Measurements from ENCODE around the gene UTP18. TPM values are rescaled to one million over a fixed set of nuclear protein-coding genes. Genes with fewer than 3 reads are reported as not detected.

Gene UTP18
- polyA plus RNA-seq, 1 donor (not counting 4 experiments of a cell fraction or from before 2014, with no cell fraction given), result 42.7 TPM

DNA sequence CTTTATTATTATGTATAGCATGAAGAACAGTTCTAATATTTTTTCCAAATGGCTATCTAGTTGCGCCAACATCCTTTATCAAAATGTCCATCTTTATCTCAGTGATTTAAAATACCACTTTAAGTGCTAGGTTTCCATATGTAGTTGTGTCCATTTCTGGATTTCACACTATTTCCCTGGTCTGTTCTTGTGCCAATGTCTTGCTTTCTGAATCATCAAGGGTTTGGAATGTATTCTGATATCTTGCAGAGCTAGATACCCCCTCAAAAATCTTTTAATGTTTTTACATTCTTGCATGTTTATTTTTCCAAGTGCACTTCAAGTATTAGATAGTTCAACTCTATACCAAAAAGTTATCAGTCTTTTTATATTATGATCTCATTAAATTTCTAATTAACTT lies 14.8 kb upstream of the UTP18 start:
- peaks cover 2% of the 10 kb centered on the region for H3K79me2 ChIP-seq (ENCODE audit: control insufficient read depth, insufficient read depth, low read length)
- H3K9me3 ChIP-seq (ENCODE audit: control insufficient read depth, low read depth, low read length), result no peaks in the 10 kb centered on the region
- no peak overlapping the region for H3K4me2 ChIP-seq (ENCODE audit: control insufficient read depth, extremely low read depth, insufficient read depth, low read depth, low read length)
- no peaks in the 10 kb centered on the region for H3K4me1 ChIP-seq (ENCODE audit: control insufficient read depth, extremely low read depth, insufficient read depth, low read length)
- H3K27me3 ChIP-seq (ENCODE audit: control insufficient read depth, extremely low read depth, insufficient read depth, low read length), result no peaks in the 10 kb centered on the region
- H3K27ac ChIP-seq (ENCODE audit: control insufficient read depth, insufficient read depth, low read length), result no peak overlapping the region
- TF ChIP-seq, protein P1, sequence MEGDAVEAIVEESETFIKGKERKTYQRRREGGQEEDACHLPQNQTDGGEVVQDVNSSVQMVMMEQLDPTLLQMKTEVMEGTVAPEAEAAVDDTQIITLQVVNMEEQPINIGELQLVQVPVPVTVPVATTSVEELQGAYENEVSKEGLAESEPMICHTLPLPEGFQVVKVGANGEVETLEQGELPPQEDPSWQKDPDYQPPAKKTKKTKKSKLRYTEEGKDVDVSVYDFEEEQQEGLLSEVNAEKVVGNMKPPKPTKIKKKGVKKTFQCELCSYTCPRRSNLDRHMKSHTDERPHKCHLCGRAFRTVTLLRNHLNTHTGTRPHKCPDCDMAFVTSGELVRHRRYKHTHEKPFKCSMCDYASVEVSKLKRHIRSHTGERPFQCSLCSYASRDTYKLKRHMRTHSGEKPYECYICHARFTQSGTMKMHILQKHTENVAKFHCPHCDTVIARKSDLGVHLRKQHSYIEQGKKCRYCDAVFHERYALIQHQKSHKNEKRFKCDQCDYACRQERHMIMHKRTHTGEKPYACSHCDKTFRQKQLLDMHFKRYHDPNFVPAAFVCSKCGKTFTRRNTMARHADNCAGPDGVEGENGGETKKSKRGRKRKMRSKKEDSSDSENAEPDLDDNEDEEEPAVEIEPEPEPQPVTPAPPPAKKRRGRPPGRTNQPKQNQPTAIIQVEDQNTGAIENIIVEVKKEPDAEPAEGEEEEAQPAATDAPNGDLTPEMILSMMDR (optimal IDR thresholded peaks at IDR 0.05 in 1 of 3, IDR thresholded peaks at IDR 0.05 in 1 of 3, conservative IDR thresholded peaks at IDR 0.05 in 1 of 3; ENCODE audit: extremely low read depth in 1 of 3, insufficient read depth in 2 of 3, low read length in 3 of 3), result no peak
- TF ChIP-seq EZH2 (IDR thresholded peaks at IDR 0.05; ENCODE audit: low read length), result no peak
- no peak overlapping the region for H2AFZ ChIP-seq (ENCODE audit: control insufficient read depth, low read length)
- FAIRE-seq (no peak), DNase-seq (ENCODE audit: low read depth, low spot score) (no peak)
- H4K20me1 ChIP-seq (ENCODE audit: control insufficient read depth, extremely low read depth, insufficient read depth, low read length), result no peaks in the 10 kb centered on the region
- no peak overlapping the region for H3K9ac ChIP-seq (ENCODE audit: control insufficient read depth, extremely low read depth, insufficient read depth, low read length)
- no peaks in the 10 kb centered on the region for H3K9me1 ChIP-seq (ENCODE audit: control insufficient read depth, extremely low read depth, insufficient read depth, low read length)
- no peak overlapping the region for H3K4me3 ChIP-seq (ENCODE audit: control insufficient read depth in 2 of 3, extremely low read depth in 1 of 3, insufficient read depth in 2 of 3, low read depth in 1 of 3, low read length in 3 of 3)
- dilution Hi-C loops (cut with MboI; ENCODE audit: extremely low pct_ligation_motif_present, low sequenced_read_pairs), result no loop called here
- no peaks in the 10 kb centered on the region for H3K36me3 ChIP-seq (ENCODE audit: control insufficient read depth in 2 of 2, extremely low read depth in 1 of 2, insufficient read depth in 2 of 2, low read length in 2 of 2)

DNA sequence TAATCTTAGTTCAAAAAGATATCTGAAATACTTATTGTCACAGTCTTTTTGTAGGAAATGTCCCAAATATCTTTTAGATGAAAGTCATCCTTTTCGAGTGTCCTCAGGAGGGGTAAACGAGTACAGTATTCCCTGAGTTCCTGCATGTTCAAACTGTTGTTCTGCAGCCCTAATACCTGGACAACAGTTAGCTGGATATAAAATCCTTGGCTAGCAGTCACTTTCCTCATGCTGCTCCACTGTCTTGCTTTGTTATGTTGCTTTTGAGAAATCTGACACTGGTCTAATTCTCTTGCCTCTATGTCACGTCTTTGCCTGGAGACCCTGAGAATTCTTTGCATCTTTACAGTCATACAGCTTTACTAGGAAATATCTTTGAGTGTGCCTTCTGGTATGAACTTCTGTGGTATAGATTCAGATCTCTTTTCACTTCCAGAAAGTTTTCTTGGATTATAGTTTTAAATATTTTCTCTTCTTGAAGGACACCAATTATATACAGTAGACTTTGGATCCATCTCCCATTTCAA lies 10.0 kb upstream of the UTP18 start:
- Histone ChIP-seq H2AFZ (ENCODE audit: control insufficient read depth, low read length) (no peak overlapping the region), H3K9me3 (ENCODE audit: control insufficient read depth, low read depth, low read length) (no peaks in the 10 kb centered on the region), H3K9me1 (ENCODE audit: control insufficient read depth, extremely low read depth, insufficient read depth, low read length) (no peaks in the 10 kb centered on the region), H3K4me1 (ENCODE audit: control insufficient read depth, extremely low read depth, insufficient read depth, low read length) (no peaks in the 10 kb centered on the region), H3K4me3 (ENCODE audit: control insufficient read depth in 2 of 3, extremely low read depth in 1 of 3, insufficient read depth in 2 of 3, low read depth in 1 of 3, low read length in 3 of 3) (no peak overlapping the region), H4K20me1 (ENCODE audit: control insufficient read depth, extremely low read depth, insufficient read depth, low read length) (no peaks in the 10 kb centered on the region), H3K79me2 (ENCODE audit: control insufficient read depth, insufficient read depth, low read length) (peaks cover 14% of the 10 kb centered on the region), H3K4me2 (ENCODE audit: control insufficient read depth, extremely low read depth, insufficient read depth, low read depth, low read length) (no peak overlapping the region), H3K36me3 (ENCODE audit: control insufficient read depth in 2 of 2, extremely low read depth in 1 of 2, insufficient read depth in 2 of 2, low read length in 2 of 2) (no peaks in the 10 kb centered on the region), H3K27me3 (ENCODE audit: control insufficient read depth, extremely low read depth, insufficient read depth, low read length) (no peaks in the 10 kb centered on the region), H3K27ac (ENCODE audit: control insufficient read depth, insufficient read depth, low read length) (no peak overlapping the region), H3K9ac (ENCODE audit: control insufficient read depth, extremely low read depth, insufficient read depth, low read length) (no peak overlapping the region)
- no peak for DNase-seq (ENCODE audit: low read depth, low spot score)
- TF ChIP-seq EZH2 (IDR thresholded peaks at IDR 0.05; ENCODE audit: low read length), result no peak
- TF ChIP-seq, protein P1 (optimal IDR thresholded peaks at IDR 0.05 in 1 of 3, IDR thresholded peaks at IDR 0.05 in 1 of 3, conservative IDR thresholded peaks at IDR 0.05 in 1 of 3; ENCODE audit: extremely low read depth in 1 of 3, insufficient read depth in 2 of 3, low read length in 3 of 3), result no peak
- no peak for FAIRE-seq
- dilution Hi-C loops (cut with MboI; ENCODE audit: extremely low pct_ligation_motif_present, low sequenced_read_pairs), result no loop called here

All from keratinocyte (primary cell).